HCT116 (cell line): Measurements from ENCODE around the gene MAP3K5. TPM values are rescaled to one million over a fixed set of nuclear protein-coding genes. Genes with fewer than 3 reads are reported as not detected.

Experiments
- ATAC-seq: fragments of 200-7000 bp; cut with Tn5 transposase; 2 replicates; pipeline ENCODE4 v1.9.1; 2020; ENCODE audit warnings: mild to moderate bottlenecking, moderate library complexity
- BruUV-seq: library from RNA; stranded (reverse); fragments of 400-500 nt; replicated peaks from 2 replicates; lab custom pipeline; 2021; lab: Mats Ljungman, UMichigan
- CTCF ChIA-PET: fragments of 300-600 bp; sonication (Branson Sonifier 250); formaldehyde crosslinking; loops from one replicate; lab custom pipeline; 2021; ENCODE audit warnings: antibody characterized with exemption; lab: Charles Lee
- POLR2A ChIA-PET: fragments of 300-600, 350-600 bp; sonication (Branson Sonifier 250); formaldehyde crosslinking; loops from one replicate; lab custom pipeline; 2021; ENCODE audit warnings: antibody characterized with exemption; lab: Charles Lee
- RAD21 ChIA-PET, 2 experiments: fragments of 300-600 bp; sonication (Branson Sonifier 250); formaldehyde crosslinking; loops; one replicate each; lab custom pipeline; 2023; ENCODE audit warnings: low total read pairs in 2 of 2; ENCODE audit not compliant: uncharacterized antibody in 2 of 2, unreplicated experiment in 2 of 2, low non-redundant PET in 1 of 2; lab: Charles Lee
- DNase-seq: peaks from one replicate; pipeline ENCODE4 v3.0.0-alpha.2; 2010; ENCODE audit warnings: low read depth, low spot score
- H2AFZ ChIP-seq: fragments of 200-600 bp; shearing (Covaris generic), sonication (generic); 2 replicates; pipeline ENCODE4 v1.6.1; 2017; ENCODE audit warnings: low read depth, mixed run types, mixed read lengths, antibody characterized with exemption, low read length; ENCODE audit not compliant: poor library complexity, severe bottlenecking
- H3K27ac ChIP-seq: 2 replicates; pipeline ENCODE4 v1.5.1; 2012; ENCODE audit warnings: low read depth, low read length
- H3K27me3 ChIP-seq: fragments of 200-600 bp; sonication (generic); 2 replicates; pipeline ENCODE4 v1.6.1; 2016; ENCODE audit warnings: mixed run types, low read length, mixed read lengths; ENCODE audit not compliant: insufficient read depth
- H3K36me3 ChIP-seq, 2 experiments: fragments of 200-500 bp in 1 of 2; fragments of 200-600 bp in 1 of 2; sonication (Bioruptor generic) in 1 of 2; sonication (generic) in 1 of 2; 2 replicates each; pipeline versions ENCODE4 v1.5.1 to v1.6.1; 2014 to 2016; ENCODE audit warnings: low read length in 2 of 2, inconsistent platforms in 1 of 2, mixed read lengths in 1 of 2, mixed run types in 1 of 2; ENCODE audit not compliant: insufficient read depth in 2 of 2, control insufficient read depth in 1 of 2
- H3K4me1 ChIP-seq, 2 experiments: fragments of 200-600 bp in 1 of 2; sonication (generic) in 1 of 2; 2 replicates each; pipeline versions ENCODE4 v1.5.1 to v1.6.1; 2012 to 2017; ENCODE audit warnings: low read length in 2 of 2, inconsistent platforms in 1 of 2, mild to moderate bottlenecking in 1 of 2, mixed read lengths in 1 of 2, mixed run types in 1 of 2, moderate library complexity in 1 of 2; ENCODE audit not compliant: insufficient read depth in 2 of 2, control insufficient read depth in 1 of 2
- H3K4me2 ChIP-seq: fragments of 200-600 bp; sonication (generic); 2 replicates; pipeline ENCODE4 v1.6.1; 2017; ENCODE audit warnings: mixed run types, low read length, mixed read lengths
- H3K4me3 ChIP-seq, 2 experiments: fragments of 200-600 bp in 1 of 2; sonication (generic) in 1 of 2; replicated peaks in 1 of 2; 2 replicates each; pipeline ENCODE4 v1.5.1; 2011 to 2016; ENCODE audit warnings: low read length in 2 of 2, control low read depth in 1 of 2, low read depth in 1 of 2, mild to moderate bottlenecking in 1 of 2, mixed read lengths in 1 of 2, mixed run types in 1 of 2
- H3K79me2 ChIP-seq: fragments of 200-600 bp; sonication (generic); 2 replicates; pipeline ENCODE4 v1.6.1; 2017; ENCODE audit warnings: mild to moderate bottlenecking, mixed run types, low read length, moderate library complexity, mixed read lengths; ENCODE audit not compliant: insufficient read depth
- H3K9ac ChIP-seq: fragments of 200-600 bp; sonication (generic); 2 replicates; pipeline ENCODE4 v1.6.1; 2016; ENCODE audit warnings: low read length, mixed read lengths
- H3K9me2 ChIP-seq: fragments of 200-600 bp; sonication (generic), shearing (Covaris generic); 2 replicates; pipeline ENCODE4 v1.6.1; 2017; ENCODE audit warnings: mixed run types, mild to moderate bottlenecking, moderate library complexity; ENCODE audit not compliant: insufficient read depth
- H3K9me3 ChIP-seq, 2 experiments: fragments of 200-500 bp in 1 of 2; fragments of 200-600 bp in 1 of 2; sonication (Bioruptor generic) in 1 of 2; sonication (generic) in 1 of 2; 2 replicates each; pipeline ENCODE4 v1.6.1; 2014 to 2017; ENCODE audit warnings: low read length in 2 of 2, mixed read lengths in 2 of 2, inconsistent platforms in 1 of 2, low read depth in 1 of 2, mild to moderate bottlenecking in 1 of 2, mixed run types in 1 of 2, moderate library complexity in 1 of 2; ENCODE audit not compliant: control insufficient read depth in 1 of 2, insufficient read depth in 1 of 2
- H4K20me1 ChIP-seq: fragments of 200-600 bp; sonication (generic), shearing (Covaris generic); 2 replicates; pipeline ENCODE4 v1.6.1; 2017; ENCODE audit warnings: mixed run types, mild to moderate bottlenecking, moderate library complexity; ENCODE audit not compliant: insufficient read depth
- CBX3 ChIP-seq: IDR thresholded peaks from 2 replicates; pipeline ENCODE4 v1.6.1; 2012; ENCODE audit warnings: low read depth
- CTCF ChIP-seq, 3 experiments: fragments of 200-600 bp in 1 of 3; sonication (generic) in 1 of 3; IDR thresholded peaks in 2 of 3; conservative IDR thresholded peaks in 1 of 3; 2 replicates each; pipeline ENCODE4 v1.5.1; 2012 to 2017; ENCODE audit warnings: low read depth in 2 of 3, low read length in 2 of 3, antibody characterized with exemption in 1 of 3, borderline replicate concordance in 1 of 3, control low read depth in 1 of 3, mild to moderate bottlenecking in 1 of 3, mixed read lengths in 1 of 3, mixed run types in 1 of 3, moderate library complexity in 1 of 3; ENCODE audit not compliant: insufficient read depth in 1 of 3
- EGR1 ChIP-seq: IDR thresholded peaks from 2 replicates; pipeline ENCODE4 v1.6.1; 2012; ENCODE audit warnings: low read depth
- ELF1 ChIP-seq: IDR thresholded peaks from 2 replicates; pipeline ENCODE4 v1.6.1; 2012; ENCODE audit warnings: low read depth, borderline replicate concordance
- EZH2 ChIP-seq: fragments of 200-600 bp; sonication (generic); IDR thresholded peaks from 2 replicates; pipeline ENCODE4 v1.6.1; 2017; ENCODE audit warnings: antibody characterized with exemption, mixed run types
- FOSL1 ChIP-seq: IDR thresholded peaks from 2 replicates; pipeline ENCODE4 v1.6.1; 2012; ENCODE audit warnings: low read depth
- MAX ChIP-seq: IDR thresholded peaks from 2 replicates; pipeline ENCODE4 v1.6.1; 2012
- POLR2A ChIP-seq: IDR thresholded peaks from 2 replicates; pipeline ENCODE4 v1.7.0; 2011; ENCODE audit warnings: borderline replicate concordance; ENCODE audit not compliant: insufficient read depth, insufficient read length; ENCODE audit errors: extremely low read depth
- RAD21 ChIP-seq: IDR thresholded peaks from 2 replicates; pipeline ENCODE4 v1.6.1; 2012; ENCODE audit warnings: low read depth, mild to moderate bottlenecking
- YY1 ChIP-seq: IDR thresholded peaks from 2 replicates; pipeline ENCODE4 v1.6.1; 2011; ENCODE audit warnings: low read length, low read depth, moderate library complexity, mild to moderate bottlenecking; ENCODE audit not compliant: insufficient replicate concordance; ENCODE audit errors: extremely low read depth
- ZBTB33 ChIP-seq: IDR thresholded peaks from 2 replicates; pipeline ENCODE4 v1.6.1; 2011; ENCODE audit warnings: mild to moderate bottlenecking, low read length, moderate library complexity; ENCODE audit not compliant: insufficient replicate concordance; ENCODE audit errors: extremely low read depth
- ZFX ChIP-seq: fragments of 450-650 bp; IDR thresholded peaks from 2 replicates; pipeline ENCODE4 v1.6.1; 2017
- intact Hi-C: fragments of 100-400 bp; cut with micrococcal nuclease; formaldehyde crosslinking; loops from 2 replicates; pipeline ENCODE4 v1.10.0; 2022
- total RNA-seq: library from RNA; stranded (reverse); gene quantifications from one replicate; pipeline ENCODE4 v1.2.1, GENCODE V29; 2021; ENCODE audit not compliant: unreplicated experiment

MAP3K5 gene
- total RNA-seq, 1 experiment from 2014 or later: 11.8 TPM

GRCh38 chr6:136604328-136604825, 187.9 kb downstream of the MAP3K5 start (continued):
- TF ChIP-seq CTCF (IDR thresholded peaks at IDR 0.05 in 2 of 3, conservative IDR thresholded peaks at IDR 0.05 in 1 of 3; ENCODE audit: borderline replicate concordance in 1 of 3, insufficient read depth in 1 of 3, low read depth in 2 of 3, low read length in 2 of 3): no peak

GRCh38 chr6:136600818-136601217, 191.5 kb downstream of the MAP3K5 start:
- POLR2A ChIA-PET: no interaction called here
- H3K36me3 ChIP-seq: no peaks in the 10 kb centered on the region
- no peaks in the 10 kb centered on the region for H4K20me1 ChIP-seq
- intact Hi-C loops: no loop called here
- H3K9me2 ChIP-seq: no peaks in the 10 kb centered on the region
- peaks cover 0 to 10% of the 10 kb centered on the region in 2 experiments; a peak in 1 of 4 replicates for H3K4me1 ChIP-seq
- TF ChIP-seq CBX3 (no peak), ZBTB33 (no peak), ZFX (no peak), YY1 (no peak), FOSL1 (no peak), POLR2A (no peak), EGR1 (no peak), EZH2 (no peak), ELF1 (no peak), MAX (no peak), RAD21 (no peak)
- TF ChIP-seq, all 23 proteins: peak for 0
- no peaks in the 10 kb centered on the region for H3K79me2 ChIP-seq
- H3K27ac ChIP-seq: no peak overlapping the region
- H3K4me2 ChIP-seq: no peak overlapping the region
- no peak for ATAC-seq
- CTCF ChIA-PET: no interaction called here
- RAD21 ChIA-PET: no interaction called here
- H3K9ac ChIP-seq: no peak overlapping the region
- no TSS peak for BruUV-seq
- DNase-seq: no peak
- no peak overlapping the region for H3K4me3 ChIP-seq
- no peak overlapping the region for H2AFZ ChIP-seq
- no peaks in the 10 kb centered on the region for H3K9me3 ChIP-seq
- H3K27me3 ChIP-seq: no peaks in the 10 kb centered on the region
